Trophoblast cell (in vitro differentiated cells and primary cell): ENCODE measurements around the gene USP6NL.

Experiments used
- DNase-seq, 2 donors: peaks; one replicate each; pipeline ENCODE4 v3.0.0-alpha.2; 2016
- H2AFZ ChIP-seq: 2 replicates; pipeline ENCODE4 v1.6.1; 2013; ENCODE audit warnings: low read length, moderate library complexity, mild to moderate bottlenecking; ENCODE audit not compliant: insufficient read depth, poor library complexity
- H2AK5ac ChIP-seq: 2 replicates; pipeline ENCODE4 v1.6.1; 2013; ENCODE audit warnings: mild to moderate bottlenecking, low read length
- H2BK120ac ChIP-seq: 2 replicates; pipeline ENCODE4 v1.6.1; 2013; ENCODE audit warnings: low read length, mild to moderate bottlenecking, moderate library complexity; ENCODE audit not compliant: insufficient read depth, poor library complexity
- H2BK12ac ChIP-seq: 2 replicates; pipeline ENCODE4 v1.6.1; 2013; ENCODE audit warnings: mild to moderate bottlenecking, low read length, moderate library complexity
- H2BK5ac ChIP-seq: 2 replicates; pipeline ENCODE4 v1.6.1; 2013; ENCODE audit warnings: low read length, low read depth, moderate library complexity, mild to moderate bottlenecking; ENCODE audit not compliant: poor library complexity
- H3K14ac ChIP-seq: 2 replicates; pipeline ENCODE4 v1.6.1; 2013; ENCODE audit warnings: mild to moderate bottlenecking, low read length
- H3K18ac ChIP-seq: 2 replicates; pipeline ENCODE4 v1.6.1; 2013; ENCODE audit warnings: mild to moderate bottlenecking, low read length
- H3K23ac ChIP-seq: 2 replicates; pipeline ENCODE4 v1.6.1; 2013; ENCODE audit warnings: low read length
- H3K27ac ChIP-seq: 2 replicates; pipeline ENCODE4 v1.5.1; 2013; ENCODE audit warnings: low read depth, mild to moderate bottlenecking, inconsistent platforms, low read length, moderate library complexity
- H3K27me3 ChIP-seq: 2 replicates; pipeline ENCODE4 v1.6.1; 2013; ENCODE audit warnings: inconsistent platforms, mild to moderate bottlenecking, low read length, moderate library complexity; ENCODE audit not compliant: insufficient read depth
- H3K36me3 ChIP-seq, 2 experiments: 1 replicate in 1 of 2; 2 replicates in 1 of 2; pipeline ENCODE4 v1.6.1; 2013; ENCODE audit warnings: low read length in 2 of 2, mild to moderate bottlenecking in 2 of 2, moderate library complexity in 1 of 2; ENCODE audit not compliant: insufficient read depth in 2 of 2, control insufficient read depth in 1 of 2
- H3K4ac ChIP-seq: 2 replicates; pipeline ENCODE4 v1.6.1; 2013; ENCODE audit warnings: low read depth, mild to moderate bottlenecking, low read length, moderate library complexity
- H3K4me1 ChIP-seq, 2 experiments: 1 replicate in 1 of 2; 2 replicates in 1 of 2; pipeline ENCODE4 v1.6.1; 2013; ENCODE audit warnings: low read length in 2 of 2, mild to moderate bottlenecking in 2 of 2, moderate library complexity in 1 of 2; ENCODE audit not compliant: insufficient read depth in 2 of 2, control insufficient read depth in 1 of 2
- H3K4me2 ChIP-seq: 2 replicates; pipeline ENCODE4 v1.6.1; 2013; ENCODE audit warnings: inconsistent platforms, mild to moderate bottlenecking, low read length, moderate library complexity
- H3K4me3 ChIP-seq: 2 replicates; pipeline ENCODE4 v1.5.1; 2013; ENCODE audit warnings: mild to moderate bottlenecking, low read depth, low read length, inconsistent platforms
- H3K79me1 ChIP-seq: one replicate; pipeline ENCODE4 v1.6.1; 2013; ENCODE audit warnings: low read length
- H3K79me2 ChIP-seq: 2 replicates; pipeline ENCODE4 v1.6.1; 2013; ENCODE audit warnings: low read length, mild to moderate bottlenecking; ENCODE audit not compliant: control insufficient read depth, insufficient read depth, poor library complexity
- H3K9ac ChIP-seq: 2 replicates; pipeline ENCODE4 v1.6.1; 2013; ENCODE audit warnings: mild to moderate bottlenecking, low read length
- H3K9me3 ChIP-seq: 2 replicates; pipeline ENCODE4 v1.6.1; 2013; ENCODE audit warnings: low read depth, mild to moderate bottlenecking, control low read depth, inconsistent platforms, low read length; ENCODE audit not compliant: insufficient read depth
- H4K12ac ChIP-seq: 2 replicates; pipeline ENCODE4 v1.6.1; 2013; ENCODE audit warnings: low read depth, mild to moderate bottlenecking, low read length, moderate library complexity
- H4K8ac ChIP-seq: 2 replicates; pipeline ENCODE4 v1.6.1; 2013; ENCODE audit warnings: low read depth, mild to moderate bottlenecking, low read length, moderate library complexity
- H4K91ac ChIP-seq: one replicate; pipeline ENCODE4 v1.6.1; 2013; ENCODE audit warnings: low read depth, mild to moderate bottlenecking, low read length, moderate library complexity
- WGBS: extraction: QIAGEN DNeasy Blood & Tissue Kit; methylation state at CpG from one replicate; pipeline ENCODE4 v1.1.7; 2013; ENCODE audit warnings: missing lambda C conversion rate; ENCODE audit not compliant: insufficient read length, insufficient coverage; ENCODE audit errors: extremely low coverage; 5-methylcytosine and 5-hydroxymethylcytosine counted together

The USP6NL gene

DNA sequence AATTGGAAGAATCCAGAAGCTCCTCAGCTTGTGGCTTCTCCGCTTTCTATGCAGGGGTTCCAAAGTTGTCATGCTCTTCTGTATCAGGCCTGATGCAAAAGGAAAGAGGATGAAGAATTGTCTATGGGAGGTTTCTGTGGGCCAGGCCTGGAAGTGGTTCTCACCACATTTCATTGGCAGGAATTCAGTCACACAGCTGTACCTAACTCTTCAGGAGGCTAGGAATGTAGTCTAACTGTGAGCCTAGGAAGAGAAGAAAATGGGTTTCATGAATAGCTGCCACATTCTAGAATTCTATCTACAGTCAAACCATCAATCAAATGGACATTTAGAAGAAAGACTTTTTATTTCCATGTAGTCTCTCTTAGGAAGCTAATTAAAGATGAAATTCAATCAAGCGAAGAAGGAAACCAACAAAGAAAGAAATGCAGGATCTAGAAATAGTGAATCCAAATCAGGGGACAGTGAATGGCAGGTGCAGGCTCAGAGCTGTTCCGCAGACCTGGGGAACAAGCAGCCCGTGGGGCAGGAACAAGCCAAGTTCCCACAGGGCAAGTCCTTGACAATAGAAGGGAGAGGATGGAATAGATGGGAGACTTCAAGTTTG lies 25.4 kb upstream of the USP6NL start:
- Histone ChIP-seq H3K79me2 (no peaks in the 10 kb centered on the region), H3K4me1 (no peaks in the 10 kb centered on the region), H2BK120ac (no peak overlapping the region), H3K79me1 (no peaks in the 10 kb centered on the region), H3K4me2 (no peak overlapping the region), H3K9ac (no peak overlapping the region), H2AFZ (no peak overlapping the region), H3K9me3 (no peaks in the 10 kb centered on the region), H3K27me3 (no peaks in the 10 kb centered on the region), H3K27ac (no peak overlapping the region), H3K4ac (no peak overlapping the region), H2AK5ac (no peak overlapping the region), H3K18ac (no peak overlapping the region), H2BK5ac (no peak overlapping the region), H2BK12ac (no peak overlapping the region), H3K4me3 (no peak overlapping the region), H4K12ac (no peak overlapping the region), H4K8ac (no peak overlapping the region), H3K14ac (no peak overlapping the region), H3K23ac (no peak overlapping the region), H4K91ac (no peak overlapping the region), H3K36me3 (no peaks in the 10 kb centered on the region)
- WGBS = no CpG with 5 or more reads among the region's 4 CpGs
- DNase-seq = no peak

DNA sequence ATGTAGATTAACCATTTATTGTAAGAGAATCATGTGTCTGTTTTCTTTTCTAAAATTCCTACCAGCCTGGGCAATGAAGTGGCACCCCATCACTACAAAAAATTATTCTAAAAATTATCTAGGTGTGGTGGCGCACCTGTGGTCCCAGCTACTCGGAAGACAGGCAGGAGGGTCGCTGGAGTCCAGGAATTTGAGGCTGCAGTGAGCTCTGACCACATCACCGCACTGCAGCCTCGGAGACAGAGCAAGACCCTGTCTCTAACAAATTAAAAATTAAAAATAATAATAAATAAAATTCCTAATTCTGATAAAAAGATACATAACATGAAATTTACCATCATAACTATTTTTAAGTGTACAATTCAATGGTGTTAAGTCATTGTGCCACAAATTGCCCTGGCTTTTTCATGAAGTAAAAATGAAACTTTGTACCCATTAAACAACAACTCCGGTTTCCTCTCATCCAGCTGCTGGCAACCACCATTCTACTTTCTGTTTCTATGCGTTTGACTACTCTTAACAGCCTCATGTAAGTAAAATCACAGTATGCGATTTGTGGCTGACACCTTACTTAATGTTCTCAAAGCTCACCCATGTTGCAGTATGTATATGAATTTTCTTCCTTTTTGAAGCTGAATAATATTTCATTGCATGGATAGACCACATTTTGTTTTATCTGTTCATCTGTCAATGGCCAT lies 20.6 kb upstream of the USP6NL start:
- Histone ChIP-seq H3K4ac (no peak overlapping the region), H3K14ac (no peak overlapping the region), H3K9me3 (no peaks in the 10 kb centered on the region), H3K27ac (no peak overlapping the region), H2BK120ac (no peak overlapping the region), H3K4me1 (no peaks in the 10 kb centered on the region), H2BK5ac (no peak overlapping the region), H3K23ac (no peak overlapping the region), H4K8ac (no peak overlapping the region), H3K9ac (no peak overlapping the region), H3K79me1 (no peaks in the 10 kb centered on the region), H4K91ac (no peak overlapping the region), H3K27me3 (no peaks in the 10 kb centered on the region), H3K36me3 (no peaks in the 10 kb centered on the region), H3K79me2 (no peaks in the 10 kb centered on the region), H4K12ac (no peak overlapping the region), H2AK5ac (no peak overlapping the region), H2AFZ (no peak overlapping the region), H2BK12ac (no peak overlapping the region), H3K4me3 (no peak overlapping the region), H3K4me2 (no peak overlapping the region), H3K18ac (no peak overlapping the region)
- DNase-seq = no peak
- no CpG with 5 or more reads among the region's 8 CpGs for WGBS

DNA sequence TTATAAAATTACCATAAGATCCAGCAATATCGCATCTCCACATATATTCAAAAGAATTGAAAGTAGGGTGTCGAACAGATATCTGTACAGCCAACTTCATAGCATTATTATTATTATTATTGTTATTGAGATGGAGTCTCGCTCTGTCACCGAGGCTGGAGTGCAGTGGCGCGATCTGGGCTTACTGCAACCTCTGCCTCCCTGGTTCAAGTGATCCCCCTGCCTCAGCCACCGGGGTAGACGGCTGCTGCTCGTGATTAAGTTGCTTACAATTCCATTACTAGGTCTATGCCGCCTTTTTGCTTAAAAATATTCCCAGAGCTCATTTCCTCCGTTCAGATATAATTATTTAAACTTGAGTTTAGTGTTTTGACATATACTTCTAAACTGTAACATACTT lies 19.8 kb upstream of the USP6NL start:
- Histone ChIP-seq H2AFZ (no peak overlapping the region), H3K36me3 (no peaks in the 10 kb centered on the region), H4K91ac (no peak overlapping the region), H2BK120ac (no peak overlapping the region), H3K4ac (no peak overlapping the region), H3K27me3 (no peaks in the 10 kb centered on the region), H2AK5ac (no peak overlapping the region), H3K4me3 (no peak overlapping the region), H2BK12ac (no peak overlapping the region), H3K14ac (no peak overlapping the region), H3K4me1 (no peaks in the 10 kb centered on the region), H3K9me3 (no peaks in the 10 kb centered on the region), H4K8ac (no peak overlapping the region), H3K79me2 (no peaks in the 10 kb centered on the region), H3K23ac (no peak overlapping the region), H3K18ac (no peak overlapping the region), H3K27ac (no peak overlapping the region), H3K4me2 (no peak overlapping the region), H3K79me1 (no peaks in the 10 kb centered on the region), H3K9ac (no peak overlapping the region), H2BK5ac (no peak overlapping the region), H4K12ac (no peak overlapping the region)
- WGBS = no CpG with 5 or more reads among the region's 11 CpGs
- no peak for DNase-seq

DNA sequence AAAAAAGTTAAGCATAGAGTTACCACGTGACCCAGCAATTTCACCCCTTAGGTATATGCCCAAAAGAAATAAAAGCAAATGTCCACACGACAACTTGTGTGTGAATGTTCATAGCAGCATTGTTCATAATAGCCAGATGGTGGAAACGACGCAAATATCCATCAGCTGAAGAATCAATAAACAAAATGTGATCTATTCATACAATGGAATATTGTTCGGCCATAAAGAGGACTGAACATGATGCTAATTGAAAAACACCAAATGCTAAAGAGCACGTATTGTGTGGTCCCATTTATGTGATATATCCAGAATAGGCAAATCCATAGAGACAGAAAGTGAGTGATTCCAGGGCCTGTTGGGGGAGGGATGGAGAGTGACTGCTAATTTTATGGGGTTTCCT lies 18.3 kb upstream of the USP6NL start:
- Histone ChIP-seq H3K27ac (no peak overlapping the region), H2BK120ac (no peak overlapping the region), H2AK5ac (no peak overlapping the region), H3K27me3 (no peaks in the 10 kb centered on the region), H3K79me1 (no peaks in the 10 kb centered on the region), H3K14ac (no peak overlapping the region), H3K36me3 (no peaks in the 10 kb centered on the region), H4K91ac (no peak overlapping the region), H3K4me1 (no peaks in the 10 kb centered on the region), H3K9ac (no peak overlapping the region), H3K4me2 (no peak overlapping the region), H3K79me2 (no peaks in the 10 kb centered on the region), H3K9me3 (peaks cover 3% of the 10 kb centered on the region), H4K12ac (no peak overlapping the region), H3K4me3 (no peak overlapping the region), H2BK5ac (no peak overlapping the region), H4K8ac (no peak overlapping the region), H3K23ac (no peak overlapping the region), H3K4ac (no peak overlapping the region), H2AFZ (no peak overlapping the region), H3K18ac (no peak overlapping the region), H2BK12ac (no peak overlapping the region)
- no CpG with 5 or more reads among the region's 6 CpGs for WGBS
- no peak for DNase-seq
